Activated CD8-positive, alpha-beta memory T cell treated with anti-CD3 and anti-CD28 coated beads, Interleukin-2, amount 50 U/mL, for 4 hours (primary cell): ENCODE data around the gene SEMA6D.
"Not testable (repeated sequence)": the region's sequence is repeated elsewhere in the genome, so short reads cannot be mapped to it uniquely, and the experiment has no call there.

ENCODE experiments used
- DNase-seq: peaks from one replicate; pipeline ENCODE4 v3.0.0-alpha.2; 2020

SEMA6D gene

DNA sequence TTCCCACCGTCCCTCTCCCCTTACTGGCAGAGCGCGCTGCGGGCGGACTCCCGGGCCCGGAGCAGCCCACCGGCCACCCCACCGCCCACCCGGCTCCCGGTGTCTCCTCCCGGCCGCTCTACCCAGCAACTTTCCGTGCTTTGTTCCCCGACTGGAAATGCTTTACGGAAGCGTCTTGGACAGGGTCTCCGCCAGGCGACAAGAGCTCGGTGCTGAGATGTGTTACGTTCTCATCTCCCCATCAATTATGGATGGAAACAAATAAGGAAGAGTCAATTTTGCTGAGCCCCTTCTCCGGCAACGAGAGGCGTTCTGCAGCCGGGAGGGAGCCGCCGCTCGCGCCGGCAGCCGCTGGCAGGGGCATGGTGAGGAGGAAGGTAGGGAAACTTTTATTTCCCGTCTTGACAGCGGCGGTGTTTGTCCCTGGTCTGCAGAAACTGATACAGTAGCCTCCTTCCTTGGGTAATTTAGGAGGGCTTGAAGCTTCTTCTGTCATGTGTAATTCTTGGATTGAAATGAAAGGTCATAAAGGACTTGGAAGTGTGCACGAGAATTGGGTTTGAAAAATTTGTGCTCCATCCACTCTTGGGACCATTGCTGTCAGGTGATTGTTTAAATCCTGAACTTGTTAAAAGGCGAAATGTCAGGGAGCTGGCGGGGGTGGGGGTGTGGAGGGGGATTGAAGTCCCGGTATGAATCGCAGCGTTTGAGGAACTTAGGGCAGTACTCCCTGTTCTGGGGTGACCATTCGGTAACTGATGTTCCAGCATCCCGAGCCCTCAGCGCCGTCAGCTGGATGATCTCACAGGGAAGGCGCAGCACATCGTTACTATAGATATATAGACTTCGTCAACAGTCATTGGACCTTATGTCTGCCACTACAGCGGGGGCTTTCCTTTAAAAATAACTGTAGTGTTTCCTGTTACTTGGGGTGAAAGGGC, 1.5 kb downstream of the SEMA6D start:
- no peak for DNase-seq

DNA sequence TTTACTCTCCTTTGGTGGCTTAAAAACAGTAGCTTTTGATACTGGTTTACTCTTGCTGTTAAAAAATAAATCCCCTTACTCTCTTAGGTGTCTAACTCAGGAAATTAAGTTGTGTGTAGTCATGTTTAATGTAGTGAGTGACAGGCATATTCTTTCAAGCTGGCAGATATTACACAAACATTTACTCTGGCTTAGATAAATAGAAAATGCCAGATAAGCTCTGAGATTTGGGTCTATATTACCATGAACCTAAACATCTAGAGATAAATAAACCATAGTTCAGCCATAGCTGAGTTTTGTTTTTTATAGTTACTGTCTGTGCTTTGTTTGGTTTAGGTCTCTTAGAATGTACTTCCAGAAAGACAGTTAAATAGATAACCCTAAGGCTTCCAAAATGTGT, 2.4 kb downstream of the SEMA6D start:
- no peak for DNase-seq

- no peak for DNase-seq
Observed at GRCh38 chr15:47720555-47720954, 3.2 kb downstream of the SEMA6D start.

GRCh38 chr15:47721676-47722075, 4.4 kb downstream of the SEMA6D start:
- DNase-seq: no peak

DNA sequence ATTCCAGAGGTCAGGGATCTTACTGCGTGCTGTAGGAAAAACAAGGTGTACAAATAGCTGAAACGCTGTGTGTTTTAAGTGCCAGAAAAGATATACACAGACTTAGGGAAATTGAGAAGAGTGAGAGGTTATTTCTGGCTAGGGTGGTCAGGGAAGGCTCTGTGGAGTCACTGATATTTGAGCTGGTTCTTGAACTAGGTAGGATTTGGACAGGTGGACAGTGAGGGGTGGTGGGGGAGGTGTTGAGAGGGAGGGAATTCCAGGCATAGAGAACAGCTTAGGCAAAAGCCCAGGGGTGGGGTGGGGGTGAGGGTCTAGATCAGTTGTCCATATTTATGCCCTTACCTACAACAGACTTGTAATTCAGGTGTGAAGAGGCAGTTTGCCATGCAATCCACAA, 7.0 kb downstream of the SEMA6D start:
- DNase-seq: no peak

GRCh38 chr15:47725051-47725450, 7.7 kb downstream of the SEMA6D start:
- no peak for DNase-seq

DNA sequence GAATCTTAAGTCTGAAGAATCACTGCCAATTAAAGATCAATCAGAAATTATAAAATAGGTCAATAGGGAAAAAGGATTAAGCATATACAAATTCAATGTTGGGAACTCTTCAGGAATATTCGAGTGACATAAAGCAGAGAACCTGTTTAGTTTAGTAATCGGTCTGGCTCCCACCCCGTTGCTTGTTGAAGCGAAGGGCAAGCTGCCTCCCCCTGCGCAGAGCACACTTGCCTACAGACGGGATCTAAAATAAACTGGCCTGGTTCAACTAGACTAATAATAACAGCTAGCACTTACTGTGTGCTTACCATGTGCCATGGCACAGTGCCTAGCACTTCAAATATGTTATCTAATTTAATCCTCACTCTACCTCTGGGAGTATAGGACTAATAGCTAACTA, 8.6 kb downstream of the SEMA6D start:
- DNase-seq: no peak

GRCh38 chr15:47726399-47726823, 9.1 kb downstream of the SEMA6D start:
- DNase-seq: no peak

DNA sequence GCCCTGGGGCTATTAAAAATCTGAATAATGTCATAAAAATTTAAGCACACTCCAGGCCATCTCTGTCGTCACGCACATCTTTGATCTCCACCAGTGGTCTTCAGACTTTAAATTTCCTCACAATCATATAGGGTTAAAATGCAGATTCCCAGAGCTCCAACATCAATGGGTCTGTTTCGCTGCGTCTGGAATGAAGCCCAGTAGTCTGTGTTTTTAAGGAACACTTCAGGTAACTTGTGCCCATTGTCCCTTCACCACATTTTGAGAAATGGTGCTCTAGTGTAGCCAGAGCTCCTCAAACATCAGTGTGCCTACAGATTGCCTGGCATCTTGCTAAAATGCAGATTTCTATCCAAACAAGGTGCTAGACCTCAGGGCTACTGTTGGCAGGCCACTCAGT, 9.8 kb downstream of the SEMA6D start:
- DNase-seq: no peak

DNA sequence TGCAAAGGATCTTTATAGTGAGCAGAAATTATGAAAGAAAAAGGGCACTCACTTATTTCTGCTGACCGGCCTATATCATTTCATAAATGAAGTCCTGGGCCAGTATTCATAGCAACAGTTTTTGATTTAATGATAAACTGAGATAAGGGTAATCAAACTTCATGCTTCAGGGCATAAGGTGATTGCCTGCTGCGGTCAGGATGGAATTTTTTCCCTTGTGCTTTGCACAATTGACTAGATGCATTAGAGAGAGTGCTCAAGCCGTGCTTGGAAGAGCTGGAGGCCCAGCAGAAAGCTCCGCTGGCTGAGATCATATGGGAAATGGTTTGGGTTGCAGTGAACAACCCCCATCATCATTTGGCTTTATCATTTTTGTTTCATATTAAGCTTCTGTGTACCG, 10.4 kb downstream of the SEMA6D start:
- DNase-seq: no peak

GRCh38 chr15:47728426-47728825, 11.1 kb downstream of the SEMA6D start:
- no peak for DNase-seq

DNA sequence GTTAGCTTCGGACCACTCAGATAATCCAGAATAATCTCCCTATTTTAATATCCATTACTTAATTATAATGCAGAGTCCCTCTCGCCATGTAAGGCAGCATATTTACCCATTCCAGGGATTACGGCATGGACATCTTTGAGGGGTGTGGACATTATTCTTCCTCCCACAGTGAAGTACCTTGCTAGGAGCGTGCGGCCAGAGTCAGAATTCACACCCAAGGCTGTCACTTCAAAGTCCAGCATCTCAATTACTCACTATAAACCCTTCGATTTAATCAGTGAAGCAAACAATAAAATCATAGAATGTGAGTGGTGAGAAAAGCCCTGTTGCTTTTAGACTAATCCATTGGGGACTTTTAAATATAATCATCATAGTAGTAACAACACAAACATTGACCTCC, 11.6 kb downstream of the SEMA6D start:
- DNase-seq: no peak

DNA sequence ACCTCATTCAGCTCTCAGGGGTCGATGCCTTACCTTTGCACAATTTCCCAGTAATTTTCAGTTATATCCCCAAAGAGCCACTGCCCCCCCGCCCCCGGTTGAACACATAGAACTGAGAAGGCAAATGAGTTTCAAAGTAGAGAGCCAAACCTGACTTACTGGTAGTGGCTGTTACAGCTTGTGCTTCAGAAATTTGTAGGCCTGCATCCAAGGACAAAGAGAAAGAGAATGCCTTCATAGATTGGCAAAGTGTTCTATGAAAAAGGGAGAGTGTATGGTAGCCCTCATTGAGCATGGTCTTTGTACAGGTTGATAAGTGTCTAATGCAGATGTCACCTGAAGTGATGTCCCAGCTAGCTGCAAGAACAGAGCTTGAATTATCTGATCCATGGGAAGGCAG, 13.9 kb downstream of the SEMA6D start:
- no peak for DNase-seq

- no peak for DNase-seq
Observed at GRCh38 chr15:47732248-47732647, 14.9 kb downstream of the SEMA6D start.

DNA sequence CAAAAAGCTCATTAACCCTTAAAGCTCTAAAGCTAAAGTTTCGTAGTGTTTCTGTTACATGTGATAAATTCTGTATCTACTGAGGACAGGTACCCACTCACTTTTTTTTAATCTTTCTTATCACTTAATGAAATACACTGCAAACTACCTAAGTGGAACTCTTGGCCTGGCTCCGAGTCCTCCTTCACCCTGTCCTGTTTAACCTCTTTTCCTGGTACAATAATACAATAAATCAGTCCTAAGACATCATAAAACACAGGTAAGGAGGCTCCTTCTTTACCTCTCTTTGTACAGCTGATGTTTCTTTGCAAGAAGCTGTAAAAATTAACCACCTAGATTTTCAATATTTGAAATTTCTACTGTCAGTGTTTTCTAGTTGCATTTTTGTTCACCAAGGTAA, 15.8 kb downstream of the SEMA6D start:
- DNase-seq: no peak

DNA sequence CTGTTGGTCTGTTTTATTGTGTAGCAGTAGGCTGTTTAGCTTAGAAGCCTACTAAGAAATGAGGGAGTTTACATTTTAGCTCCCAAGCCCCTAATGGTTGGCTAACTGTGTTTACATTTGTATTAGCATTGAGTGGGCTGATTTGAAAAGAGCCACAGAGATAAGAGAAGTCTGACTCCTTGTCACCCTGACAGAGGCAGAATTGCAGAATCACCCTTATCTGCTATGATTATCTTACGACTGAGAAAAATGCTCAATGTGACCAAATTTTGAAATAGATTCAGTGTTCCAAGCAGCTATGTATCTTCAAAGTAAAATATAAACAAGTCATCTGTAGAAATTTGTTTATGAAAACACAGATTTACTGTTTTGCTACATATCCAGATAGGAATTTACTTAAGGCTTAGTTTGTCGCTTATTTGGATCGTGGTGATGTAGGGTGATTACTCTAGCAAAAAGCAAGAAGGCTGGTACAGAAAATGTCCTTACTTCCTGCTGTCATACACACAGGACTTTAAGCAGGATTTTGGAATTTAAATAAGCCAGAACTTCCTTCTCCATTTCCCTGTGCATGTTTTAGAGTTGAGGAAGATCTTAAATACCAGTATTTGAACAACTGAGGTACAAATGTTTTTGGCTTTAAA, 19.0 kb downstream of the SEMA6D start:
- no peak for DNase-seq

GRCh38 chr15:47737477-47737876, 20.2 kb downstream of the SEMA6D start:
- no peak for DNase-seq

- DNase-seq: not testable (repeated sequence)
Observed at GRCh38 chr15:47738144-47738825, 21.0 kb downstream of the SEMA6D start.

DNA sequence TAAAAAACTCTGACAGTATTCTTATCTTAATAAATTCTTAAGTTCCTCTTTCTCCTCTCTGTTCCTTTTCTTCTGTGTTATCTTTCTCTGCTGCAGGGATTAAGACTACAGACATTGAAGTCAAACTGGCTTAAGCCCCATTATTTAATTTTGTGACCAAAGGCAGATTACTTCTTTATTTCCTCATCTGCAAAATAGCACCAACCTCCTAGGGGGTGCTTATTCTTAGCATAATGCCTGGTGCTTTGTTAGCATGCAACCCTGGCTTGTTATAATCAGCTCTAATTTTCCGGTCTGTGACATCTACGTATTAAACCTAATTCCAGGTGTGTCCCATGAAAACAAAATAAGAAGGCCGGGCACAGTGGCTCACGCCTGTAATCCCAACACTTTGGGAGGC, 23.8 kb downstream of the SEMA6D start:
- DNase-seq: no peak

DNA sequence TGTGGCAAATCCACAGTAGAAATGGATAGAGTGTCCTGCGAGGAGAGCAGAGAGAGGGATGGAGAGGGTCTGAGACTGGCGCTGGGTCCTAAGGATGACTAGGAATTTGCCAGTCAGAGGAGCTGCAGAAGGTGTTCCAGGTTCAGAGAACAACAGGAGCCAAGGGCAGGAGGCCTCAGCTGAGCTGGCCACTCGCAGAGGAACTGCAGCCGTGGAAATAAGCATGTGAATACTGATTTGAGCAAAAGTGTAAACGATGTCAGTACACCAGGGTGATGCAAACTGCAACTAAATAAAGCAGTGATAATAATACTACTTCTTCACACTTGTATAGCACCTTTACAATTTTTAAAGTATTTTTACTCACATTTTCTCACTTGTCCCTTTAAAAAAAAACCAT, 24.6 kb downstream of the SEMA6D start:
- DNase-seq: no peak

GRCh38 chr15:47742334-47742733, 25.0 kb downstream of the SEMA6D start:
- DNase-seq: no peak

- DNase-seq: no peak
Observed at GRCh38 chr15:47742742-47743141, 25.4 kb downstream of the SEMA6D start.

DNA sequence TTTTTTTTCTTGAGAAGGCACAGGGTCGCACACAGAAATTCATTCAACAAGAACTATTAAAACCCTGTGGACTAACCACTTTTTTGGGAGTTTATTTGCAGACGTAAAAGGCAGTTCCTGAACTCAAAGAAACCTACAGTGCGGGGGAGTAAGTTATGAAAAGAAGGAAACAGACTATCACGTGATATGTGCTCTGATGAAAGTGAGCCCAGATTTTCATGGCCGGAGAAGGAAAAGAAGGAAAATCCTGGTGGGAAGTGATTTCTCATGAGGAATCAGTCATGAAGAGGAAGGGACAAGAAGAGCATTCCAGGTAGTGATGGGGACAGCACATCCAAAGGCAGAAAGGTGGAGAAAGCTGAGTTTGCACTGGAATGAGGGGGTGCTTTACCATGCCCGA, 26.1 kb downstream of the SEMA6D start:
- no peak for DNase-seq

DNA sequence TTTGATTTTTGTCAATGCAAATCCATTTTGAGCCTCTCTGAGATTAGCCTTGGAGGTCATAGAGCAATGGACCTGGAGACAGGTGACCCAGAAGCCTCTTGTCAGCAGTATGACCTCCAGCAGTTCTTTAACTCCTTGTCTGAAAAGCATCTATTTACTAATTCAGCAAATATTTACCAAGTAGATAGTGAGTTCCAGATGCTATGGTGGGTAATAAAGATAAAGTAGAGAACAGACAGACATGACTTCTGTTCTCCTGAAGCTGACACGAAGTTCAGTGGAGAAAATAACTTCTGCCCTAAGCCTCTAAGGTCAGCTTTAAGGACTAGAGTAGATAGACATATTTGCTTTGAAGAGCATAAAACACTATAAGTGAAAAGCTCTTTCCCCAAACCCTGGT, 26.6 kb downstream of the SEMA6D start:
- no peak for DNase-seq
